ENCODE results near the gene NACA2.

Gene NACA2

DNA sequence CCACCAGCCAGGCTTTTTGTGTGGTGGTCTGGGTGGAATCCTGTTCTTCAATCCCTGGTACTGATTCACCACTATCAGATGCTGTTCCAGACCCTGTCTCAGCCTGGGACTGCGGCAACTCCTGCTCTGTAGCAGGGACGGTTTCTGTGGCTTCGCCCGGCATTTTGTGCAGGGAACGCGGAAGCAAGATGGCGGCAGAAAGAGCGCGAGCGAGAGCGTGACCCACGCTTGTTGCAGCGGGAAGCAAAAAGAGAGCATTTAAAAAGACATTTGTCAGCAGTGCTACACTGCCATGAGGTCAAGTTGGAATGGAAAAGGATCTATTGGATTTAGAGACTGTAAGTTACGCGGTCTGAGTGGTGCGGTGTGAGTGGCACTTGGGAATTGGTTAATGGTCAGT, at the start of gene NACA2:
NACA2 (minus strand) TSS at position 202 of the 400 bp plus-strand sequence; CDS start at position 163, 39 bp downstream.
- TF ChIP-seq, protein P1, sequence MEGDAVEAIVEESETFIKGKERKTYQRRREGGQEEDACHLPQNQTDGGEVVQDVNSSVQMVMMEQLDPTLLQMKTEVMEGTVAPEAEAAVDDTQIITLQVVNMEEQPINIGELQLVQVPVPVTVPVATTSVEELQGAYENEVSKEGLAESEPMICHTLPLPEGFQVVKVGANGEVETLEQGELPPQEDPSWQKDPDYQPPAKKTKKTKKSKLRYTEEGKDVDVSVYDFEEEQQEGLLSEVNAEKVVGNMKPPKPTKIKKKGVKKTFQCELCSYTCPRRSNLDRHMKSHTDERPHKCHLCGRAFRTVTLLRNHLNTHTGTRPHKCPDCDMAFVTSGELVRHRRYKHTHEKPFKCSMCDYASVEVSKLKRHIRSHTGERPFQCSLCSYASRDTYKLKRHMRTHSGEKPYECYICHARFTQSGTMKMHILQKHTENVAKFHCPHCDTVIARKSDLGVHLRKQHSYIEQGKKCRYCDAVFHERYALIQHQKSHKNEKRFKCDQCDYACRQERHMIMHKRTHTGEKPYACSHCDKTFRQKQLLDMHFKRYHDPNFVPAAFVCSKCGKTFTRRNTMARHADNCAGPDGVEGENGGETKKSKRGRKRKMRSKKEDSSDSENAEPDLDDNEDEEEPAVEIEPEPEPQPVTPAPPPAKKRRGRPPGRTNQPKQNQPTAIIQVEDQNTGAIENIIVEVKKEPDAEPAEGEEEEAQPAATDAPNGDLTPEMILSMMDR (IDR thresholded peaks at IDR 0.05), result no peak
- no peak for TF ChIP-seq ZFX (IDR thresholded peaks at IDR 0.05; ENCODE audit: borderline replicate concordance)

DNA sequence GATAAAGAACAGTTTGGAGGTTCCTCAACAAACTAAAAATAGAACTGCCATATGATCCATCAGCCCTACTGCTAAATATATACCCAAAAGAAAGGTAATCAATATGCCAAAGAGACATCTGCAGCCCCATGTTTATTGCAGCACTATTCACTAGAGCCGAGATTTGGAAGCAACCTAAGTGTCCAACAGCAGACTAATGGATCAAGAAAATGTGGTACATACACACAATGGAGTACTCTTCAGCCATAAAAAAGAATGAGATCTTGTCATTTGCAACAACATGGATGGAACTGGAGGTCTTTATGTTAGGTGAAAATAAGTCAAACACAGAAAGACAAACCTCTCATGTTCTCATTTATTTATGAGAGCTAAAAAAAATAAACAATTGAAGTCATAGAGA, 48.8 kb upstream of the NACA2 start:
- no peak overlapping the region for H3K27ac ChIP-seq
- no peak for TF ChIP-seq ZFX (IDR thresholded peaks at IDR 0.05; ENCODE audit: borderline replicate concordance)
- TF ChIP-seq, protein P1 (IDR thresholded peaks at IDR 0.05), result no peak

More for the DNA sequence above, at the start of gene NACA2:
- H3K27ac ChIP-seq, result no peak within 1 kb of the TSS

DNA sequence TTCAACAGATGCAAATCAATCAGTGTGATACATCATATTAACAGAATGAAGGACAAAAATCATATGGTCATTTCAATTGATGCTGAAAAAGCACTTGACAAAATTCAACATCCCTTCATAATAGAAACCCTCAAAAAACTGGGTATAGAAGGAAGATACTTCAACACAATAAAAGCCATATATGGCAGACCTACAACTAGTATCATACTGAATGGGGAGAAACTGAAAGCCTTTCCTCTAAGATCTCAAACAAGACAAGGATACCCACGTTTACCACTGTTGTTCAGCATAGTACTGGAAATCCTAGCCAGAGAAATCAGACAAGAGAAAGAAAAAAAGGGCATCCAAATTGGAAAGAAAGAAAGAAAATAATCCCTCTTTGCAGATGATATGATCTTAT, 47.1 kb upstream of the NACA2 start:
- TF ChIP-seq, protein P1 (IDR thresholded peaks at IDR 0.05), result no peak
- TF ChIP-seq ZFX (IDR thresholded peaks at IDR 0.05; ENCODE audit: borderline replicate concordance), result no peak
- H3K27ac ChIP-seq, result no peak overlapping the region

DNA sequence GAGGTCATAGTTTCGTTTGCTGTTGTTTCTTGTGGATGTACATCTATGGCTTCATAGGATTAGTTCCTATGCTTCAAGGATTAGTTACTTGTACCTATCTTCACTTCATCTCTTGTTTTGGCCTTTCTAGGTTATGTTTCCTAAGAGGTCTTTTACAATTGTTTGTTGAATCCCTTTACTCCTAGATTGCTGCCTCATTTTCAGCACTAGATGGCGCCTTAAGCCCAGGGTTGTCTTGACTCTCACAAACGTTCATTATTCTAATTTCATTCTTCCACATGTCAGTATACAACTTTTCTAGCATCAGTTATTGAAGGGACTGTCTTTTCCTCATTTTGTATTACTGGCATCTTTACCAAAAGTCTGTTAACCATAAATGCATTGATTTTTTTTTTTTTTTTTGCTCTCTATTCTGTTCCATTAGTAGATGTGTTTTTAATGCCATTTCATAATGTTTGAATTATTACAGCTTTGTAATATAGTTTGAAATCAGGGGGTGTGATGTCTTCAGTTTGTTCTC, 45.0 kb upstream of the NACA2 start:
- no peak overlapping the region for H3K27ac ChIP-seq
- TF ChIP-seq ZFX (IDR thresholded peaks at IDR 0.05; ENCODE audit: borderline replicate concordance), result no peak
- TF ChIP-seq, protein P1 (IDR thresholded peaks at IDR 0.05), result peak; percentile 87

DNA sequence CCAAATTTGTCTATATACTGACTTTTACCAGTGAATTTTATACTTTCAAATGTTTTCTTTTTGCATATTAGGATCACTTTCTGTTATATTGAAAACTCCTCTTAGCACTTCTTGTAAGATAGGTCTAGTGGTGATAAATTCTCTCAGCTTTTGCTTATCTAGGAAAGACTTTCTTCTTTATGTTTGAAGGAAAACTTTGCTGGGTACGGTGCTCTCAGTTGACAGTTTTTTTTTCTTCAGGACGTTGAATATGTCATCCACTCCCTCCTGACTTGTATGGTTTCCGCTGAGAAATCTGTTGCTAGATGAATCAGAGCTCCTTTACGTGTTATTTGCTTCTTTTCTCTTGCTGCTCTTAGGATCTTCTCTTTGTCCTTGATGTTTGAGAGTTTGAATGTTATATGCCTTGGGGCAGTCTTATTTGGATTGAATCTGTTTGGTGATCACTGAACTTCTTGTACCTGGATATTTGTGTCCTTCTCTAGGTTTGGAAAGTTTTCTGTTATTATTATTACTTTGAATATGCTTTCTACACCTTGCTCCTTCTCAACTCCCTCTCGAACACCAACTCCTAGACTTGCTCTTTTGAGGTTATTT, 44.0 kb upstream of the NACA2 start:
- TF ChIP-seq, protein P1 (IDR thresholded peaks at IDR 0.05), result no peak
- no peak for TF ChIP-seq ZFX (IDR thresholded peaks at IDR 0.05; ENCODE audit: borderline replicate concordance)
- H3K27ac ChIP-seq, result no peak overlapping the region

DNA sequence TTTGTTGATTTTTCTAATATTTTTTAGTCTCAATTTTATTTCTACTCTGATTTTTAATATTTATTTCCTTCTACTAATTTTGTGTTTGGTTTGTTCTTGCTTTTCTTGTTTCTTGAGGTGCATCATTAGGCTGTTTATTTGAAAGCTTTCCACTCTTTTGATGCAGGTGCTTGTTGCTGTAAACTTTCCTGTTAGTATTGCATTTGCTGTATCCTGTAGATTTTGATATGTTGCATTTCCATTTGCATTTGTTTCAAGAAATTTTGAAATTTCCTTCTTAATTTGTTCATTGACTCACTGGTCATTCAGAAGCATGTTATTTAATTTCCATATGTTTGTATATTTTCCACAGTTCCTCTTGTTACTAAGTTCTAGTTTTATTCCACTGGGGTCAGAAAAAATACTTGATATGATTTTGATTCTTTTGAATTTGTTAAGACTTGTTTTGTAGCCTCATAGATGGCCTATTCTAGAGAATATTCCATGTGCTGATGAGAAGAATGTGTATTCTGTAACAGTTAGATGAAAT, 43.1 kb upstream of the NACA2 start:
- no peak overlapping the region for H3K27ac ChIP-seq
- TF ChIP-seq, protein P1 (IDR thresholded peaks at IDR 0.05), result no peak
- TF ChIP-seq ZFX (IDR thresholded peaks at IDR 0.05; ENCODE audit: borderline replicate concordance), result no peak

DNA sequence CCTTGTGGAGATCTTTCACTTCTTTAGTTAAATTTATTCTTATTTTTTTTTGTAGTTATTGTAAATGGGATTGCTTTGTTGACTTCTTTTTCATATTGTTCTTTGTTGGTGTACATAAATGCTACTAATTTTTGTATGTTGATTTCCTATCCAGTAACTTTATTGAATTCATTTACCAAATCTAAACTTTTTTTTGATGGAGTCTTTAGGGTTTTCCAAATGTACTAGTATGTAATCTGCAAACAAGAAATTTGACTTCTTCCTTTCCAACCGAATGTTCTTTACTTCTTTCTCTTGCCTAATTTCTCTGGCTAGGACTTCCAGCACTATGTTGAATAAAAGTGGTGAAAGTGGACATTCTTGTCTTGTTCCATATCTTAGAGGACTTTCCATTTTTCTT, 41.8 kb upstream of the NACA2 start:
- H3K27ac ChIP-seq, result no peak overlapping the region
- no peak for TF ChIP-seq ZFX (IDR thresholded peaks at IDR 0.05; ENCODE audit: borderline replicate concordance)
- TF ChIP-seq, protein P1 (IDR thresholded peaks at IDR 0.05), result no peak
